ENCODE results near the gene AGBL1.

Gene AGBL1

DNA sequence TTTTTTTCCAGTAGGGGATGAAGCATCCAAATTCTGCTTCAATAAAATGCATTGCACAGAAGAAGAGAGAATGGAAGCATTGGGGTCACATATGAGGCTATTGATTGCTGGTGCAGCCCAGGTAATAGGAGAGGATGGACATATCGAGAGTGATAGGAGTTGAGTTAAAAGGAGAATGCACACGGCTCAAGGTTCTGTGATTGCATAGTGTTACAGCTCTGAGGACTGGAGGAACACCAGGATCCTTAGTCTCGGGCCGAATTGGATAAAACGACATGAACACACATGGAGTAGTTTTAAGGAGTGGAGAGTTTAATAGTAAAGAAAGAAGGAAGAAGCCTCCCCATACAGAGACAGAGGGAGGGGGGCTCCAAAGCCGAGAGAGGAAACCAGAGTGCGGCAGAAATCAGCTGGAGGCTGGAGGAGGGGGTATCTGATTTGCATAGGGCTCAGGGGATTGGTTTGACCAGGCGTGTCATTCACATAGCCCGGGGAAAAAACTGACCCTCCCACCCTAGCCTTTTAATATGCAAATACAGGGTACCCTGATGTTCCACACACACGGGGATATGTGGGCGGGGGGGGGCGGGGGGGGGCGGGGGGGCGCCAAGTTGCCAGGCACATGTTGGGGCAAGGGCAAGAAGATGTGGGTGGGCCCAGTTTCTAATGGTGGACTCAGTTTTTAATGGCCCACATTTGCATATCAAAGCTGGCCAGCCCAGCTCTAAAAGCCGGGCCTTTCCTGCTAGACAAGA, 156.9 kb downstream of the AGBL1 start:
- no peak for DNase-seq (ENCODE audit: low read depth)

DNA sequence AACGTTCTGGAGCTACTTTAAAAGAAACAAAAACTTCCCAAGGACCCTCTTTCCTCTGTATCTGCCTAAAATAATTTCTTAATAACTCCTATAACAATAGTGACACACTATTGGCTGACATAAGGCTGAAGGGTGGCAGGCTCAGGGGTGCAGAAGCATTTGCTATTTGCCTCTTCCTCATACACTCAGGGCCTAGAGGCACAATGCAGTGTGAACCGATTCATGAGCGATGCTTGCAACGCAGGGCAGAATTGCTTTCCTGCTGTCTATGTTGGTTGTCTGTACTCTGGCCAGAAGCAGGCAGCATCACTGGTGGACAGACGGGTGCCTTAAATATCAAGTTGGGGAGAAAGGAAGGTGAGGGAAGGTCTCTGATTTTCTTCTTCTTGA, 157.4 kb downstream of the AGBL1 start:
- DNase-seq (ENCODE audit: low read depth), result no peak

DNA sequence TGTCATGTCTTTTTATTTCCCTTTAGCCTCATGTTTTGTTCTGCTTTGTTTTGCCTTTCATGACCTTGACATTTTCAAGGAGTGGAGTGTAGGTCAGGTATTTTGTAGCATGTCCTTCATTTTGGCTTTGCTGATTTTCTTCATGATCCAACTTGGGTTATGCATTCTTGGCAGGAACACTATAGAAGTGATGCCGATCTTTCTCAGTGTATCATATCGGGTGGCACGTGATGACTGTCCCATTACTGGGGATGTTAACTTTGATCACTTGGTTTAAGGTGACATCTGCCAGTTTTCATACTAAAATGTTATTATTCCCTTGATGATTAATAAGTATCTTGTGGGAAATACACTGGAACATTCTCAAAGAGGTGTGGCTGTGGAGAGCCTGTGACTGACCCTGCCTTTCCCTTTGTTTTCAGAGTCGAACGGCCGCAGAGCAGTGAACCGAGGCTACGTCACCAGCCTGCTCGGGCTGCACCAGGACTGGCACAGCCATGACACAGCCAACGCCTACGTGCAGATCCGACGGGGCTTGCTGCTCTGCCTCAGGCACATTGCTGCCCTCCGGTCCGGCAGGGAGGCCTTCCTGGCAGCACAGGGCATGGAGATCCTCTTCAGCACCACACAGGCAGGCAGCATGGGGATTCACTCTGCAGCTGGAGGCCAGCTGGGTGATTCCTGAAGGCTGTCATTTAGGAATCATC, 167.7 kb downstream of the AGBL1 start:
- DNase-seq (ENCODE audit: low read depth), result no peak

- DNase-seq (ENCODE audit: low read depth), result no peak
Measured at GRCh38 chr15:86255247-86255646, 175.6 kb downstream of the AGBL1 start.

GRCh38 chr15:86256628-86257027, 177.0 kb downstream of the AGBL1 start:
- no peak for DNase-seq (ENCODE audit: low read depth)

DNA sequence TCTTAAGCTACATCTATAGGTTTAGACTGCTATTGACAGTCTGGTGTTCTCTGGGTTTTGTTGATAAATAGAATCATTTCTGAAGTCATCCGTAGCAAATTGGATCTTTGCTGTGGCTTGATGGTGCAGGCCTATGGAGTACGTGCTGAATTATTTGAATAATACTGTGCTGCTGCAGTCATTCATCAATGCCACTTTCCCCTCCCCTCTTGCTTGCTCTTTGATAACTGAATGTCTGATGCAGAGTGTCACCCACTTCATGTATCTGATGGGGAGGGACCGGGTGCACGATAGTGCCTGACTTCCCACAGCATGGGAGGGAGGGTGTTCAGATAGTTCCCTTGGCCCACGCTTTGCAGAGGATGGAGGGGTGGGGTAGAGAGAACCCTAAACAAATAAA, 179.9 kb downstream of the AGBL1 start:
- DNase-seq (ENCODE audit: low read depth), result no peak

GRCh38 chr15:86263230-86263629, 183.6 kb downstream of the AGBL1 start:
- no peak for DNase-seq (ENCODE audit: low read depth)

GRCh38 chr15:86266896-86267484, 187.3 kb downstream of the AGBL1 start:
- DNase-seq (ENCODE audit: low read depth), result no peak

GRCh38 chr15:86267892-86268291, 188.2 kb downstream of the AGBL1 start:
- DNase-seq (ENCODE audit: low read depth), result no peak

GRCh38 chr15:86268558-86268957, 188.9 kb downstream of the AGBL1 start:
- DNase-seq (ENCODE audit: low read depth), result no peak

- DNase-seq (ENCODE audit: low read depth), result no peak
Measured at GRCh38 chr15:86273309-86273708, 193.6 kb downstream of the AGBL1 start.

- DNase-seq (ENCODE audit: low read depth), result no peak
Measured at GRCh38 chr15:86275361-86275760, 195.7 kb downstream of the AGBL1 start.

GRCh38 chr15:86278586-86278985, 198.9 kb downstream of the AGBL1 start:
- no peak for DNase-seq (ENCODE audit: low read depth)

DNA sequence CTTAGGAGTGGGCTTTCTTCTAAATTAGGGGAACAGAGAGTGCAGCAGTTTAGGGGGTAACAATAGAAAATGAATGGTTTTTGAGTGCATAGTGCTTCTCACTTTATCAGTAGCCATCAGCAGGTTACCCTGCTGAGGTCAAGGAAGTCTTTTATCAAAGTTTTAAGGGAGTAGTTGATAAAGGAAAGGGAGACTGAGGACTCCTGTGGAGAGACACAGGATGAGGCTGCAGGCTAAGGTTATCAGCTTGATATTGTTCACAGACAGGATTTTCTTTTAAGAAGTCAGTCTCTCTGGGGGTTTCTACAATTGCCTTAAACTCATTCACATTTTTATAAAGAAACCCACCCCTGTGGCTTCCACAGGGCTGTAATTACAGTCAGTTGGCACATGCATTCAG, 205.0 kb downstream of the AGBL1 start:
- DNase-seq (ENCODE audit: low read depth), result no peak

- DNase-seq (ENCODE audit: low read depth), result no peak
Measured at GRCh38 chr15:86295511-86295910, 215.8 kb downstream of the AGBL1 start.

DNA sequence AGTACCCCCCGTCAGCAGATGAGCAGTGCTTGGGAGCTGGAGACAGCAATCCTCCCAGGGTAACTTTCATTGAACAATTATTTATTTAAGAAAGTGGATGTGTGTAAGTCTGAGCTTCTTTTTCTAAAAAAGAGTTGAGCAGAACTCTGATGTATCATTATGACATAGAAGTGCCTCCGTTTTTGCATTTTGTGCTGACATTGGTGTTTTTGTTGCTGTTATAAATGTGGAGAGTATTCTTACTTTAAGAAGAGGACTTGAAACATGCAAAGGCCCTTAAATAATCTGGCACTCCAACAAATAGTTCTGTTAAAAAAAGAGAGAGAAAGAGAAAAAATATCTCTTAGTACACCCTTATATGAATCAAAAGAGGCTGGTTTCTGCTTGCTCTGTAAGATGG, 217.1 kb downstream of the AGBL1 start:
- no peak for DNase-seq (ENCODE audit: low read depth)

DNA sequence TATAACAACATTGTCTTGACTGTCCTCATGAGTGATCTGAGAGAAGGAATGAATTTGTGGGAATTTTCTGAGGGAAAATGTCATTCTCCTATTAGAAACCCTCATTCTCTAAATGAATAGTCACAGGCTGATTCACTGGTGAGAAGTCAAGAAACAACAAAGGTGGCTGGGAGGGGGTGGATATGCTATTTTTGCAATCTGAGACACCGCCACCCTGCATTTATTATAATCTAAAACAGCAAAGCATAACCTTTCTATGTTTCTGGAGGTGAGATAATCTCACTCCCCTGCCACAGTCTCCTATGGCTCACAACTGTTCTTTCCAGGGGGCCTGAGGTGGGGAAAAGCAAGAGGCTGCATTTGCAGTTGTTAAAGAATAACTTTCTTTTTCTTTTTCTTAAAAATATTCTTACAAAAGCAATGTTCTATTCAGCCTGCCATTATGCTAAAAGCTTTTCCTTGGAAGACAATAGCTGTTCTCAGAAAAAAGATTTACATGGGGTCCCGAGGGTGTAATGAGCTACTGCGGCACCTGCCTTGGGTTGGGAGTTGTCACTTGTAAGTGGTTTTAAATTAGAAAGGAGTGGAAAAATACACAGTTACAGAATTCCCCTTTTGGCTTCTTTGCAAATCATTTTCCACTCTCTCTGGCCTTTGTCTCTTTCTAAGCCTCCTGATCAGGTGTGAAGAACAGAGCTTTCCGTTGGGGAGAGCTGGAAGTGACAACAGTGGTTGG, 220.9 kb downstream of the AGBL1 start:
- DNase-seq (ENCODE audit: low read depth), result no peak

DNA sequence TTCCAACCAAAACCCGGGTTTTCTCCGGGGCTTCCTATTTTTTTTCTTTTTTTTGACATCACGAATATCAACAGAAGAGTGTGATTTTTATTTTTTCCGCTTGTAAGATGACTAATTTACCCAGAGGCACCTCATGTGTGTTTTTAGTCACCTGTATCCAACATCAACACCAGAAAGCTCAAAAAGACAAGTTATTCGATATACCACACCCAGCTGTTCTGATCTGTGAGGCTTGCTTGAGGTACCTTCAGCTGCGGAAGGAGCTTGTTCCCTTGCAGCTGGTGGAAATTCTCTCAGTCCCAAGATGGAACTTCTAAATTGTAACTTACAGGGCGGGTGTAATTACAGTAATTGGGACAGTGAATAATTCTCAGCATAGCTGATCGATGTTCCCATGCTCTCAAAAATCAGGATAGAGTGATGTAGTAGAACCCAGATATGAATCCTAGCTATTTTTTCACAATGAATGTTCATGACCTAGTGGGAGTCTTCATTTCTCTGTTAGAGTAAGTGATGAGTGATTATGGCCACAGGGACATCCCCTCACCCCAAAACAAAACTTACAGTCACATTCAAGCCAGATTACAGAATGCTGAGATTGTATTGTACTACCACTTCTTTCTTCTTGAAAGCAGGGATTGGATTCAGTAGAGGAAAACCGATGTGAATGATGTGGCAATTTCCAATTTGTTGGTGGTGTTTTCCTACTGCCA, 232.1 kb downstream of the AGBL1 start:
- no peak for DNase-seq (ENCODE audit: low read depth)

DNA sequence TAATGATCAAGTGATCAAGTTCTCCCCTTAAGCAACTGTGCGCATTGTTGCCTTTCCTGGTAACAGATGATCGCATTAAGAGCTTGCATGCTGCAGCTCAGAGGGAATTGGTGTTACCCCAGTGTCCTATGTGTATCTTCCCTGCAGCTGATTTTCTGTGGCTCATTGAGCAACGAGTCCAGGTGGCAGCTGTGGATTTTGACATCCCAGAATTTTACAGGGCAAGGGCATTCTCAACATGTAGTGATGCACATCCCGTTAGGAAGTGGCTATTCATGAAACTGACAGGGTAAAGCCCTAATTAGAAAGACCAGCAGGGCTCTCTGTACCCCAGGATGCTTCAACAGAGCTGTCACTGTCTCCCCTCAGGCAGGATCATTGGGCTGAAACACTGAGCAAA, 232.8 kb downstream of the AGBL1 start:
- DNase-seq (ENCODE audit: low read depth), result no peak

- no peak for DNase-seq (ENCODE audit: low read depth)
Measured at GRCh38 chr15:86316216-86316615, 236.5 kb downstream of the AGBL1 start.

DNA sequence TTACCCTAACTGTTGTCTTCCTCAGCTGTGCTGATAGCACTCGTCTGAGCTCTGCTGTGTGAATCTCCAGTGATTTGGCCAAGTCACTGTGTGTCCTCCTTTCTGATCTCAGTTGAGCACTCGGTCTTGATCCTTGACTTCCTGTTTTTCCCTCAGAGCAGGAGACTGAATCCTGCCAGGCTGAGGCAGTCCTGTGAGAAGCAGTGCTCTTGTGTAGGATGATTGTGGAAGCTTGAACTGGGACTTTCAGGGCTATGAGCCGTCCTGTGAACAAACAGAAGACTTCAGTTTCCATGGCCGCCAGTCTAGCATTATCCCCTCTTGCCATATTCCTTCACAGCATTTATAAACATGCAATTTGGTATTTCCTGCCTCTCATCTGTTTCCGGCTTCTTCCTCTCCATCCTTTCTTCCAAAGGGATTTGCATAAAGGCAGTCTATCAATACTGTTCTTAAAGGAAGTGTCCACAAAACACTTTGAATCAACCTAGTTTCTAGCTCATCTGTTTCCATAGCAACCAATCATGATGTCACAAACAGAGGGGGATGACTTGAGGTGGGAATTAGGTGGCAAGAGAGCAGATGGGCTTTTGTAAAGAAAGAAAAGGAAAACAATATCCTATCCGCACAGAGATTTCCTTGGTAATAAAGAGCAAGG, 237.2 kb downstream of the AGBL1 start:
- no peak for DNase-seq (ENCODE audit: low read depth)

- no peak for DNase-seq (ENCODE audit: low read depth)
Measured at GRCh38 chr15:86317384-86317740, 237.7 kb downstream of the AGBL1 start.

Data from GM04504 (cell line).